ENCODE results near the gene GABRR2. TPM values are rescaled to one million over a fixed set of nuclear protein-coding genes. Genes with fewer than 3 reads are reported as not detected.

Gene GABRR2
- total RNA-seq, 4 donors from 2014 or later = 0.26 to 1.7 (median 0.95) TPM; not detected in 1

DNA sequence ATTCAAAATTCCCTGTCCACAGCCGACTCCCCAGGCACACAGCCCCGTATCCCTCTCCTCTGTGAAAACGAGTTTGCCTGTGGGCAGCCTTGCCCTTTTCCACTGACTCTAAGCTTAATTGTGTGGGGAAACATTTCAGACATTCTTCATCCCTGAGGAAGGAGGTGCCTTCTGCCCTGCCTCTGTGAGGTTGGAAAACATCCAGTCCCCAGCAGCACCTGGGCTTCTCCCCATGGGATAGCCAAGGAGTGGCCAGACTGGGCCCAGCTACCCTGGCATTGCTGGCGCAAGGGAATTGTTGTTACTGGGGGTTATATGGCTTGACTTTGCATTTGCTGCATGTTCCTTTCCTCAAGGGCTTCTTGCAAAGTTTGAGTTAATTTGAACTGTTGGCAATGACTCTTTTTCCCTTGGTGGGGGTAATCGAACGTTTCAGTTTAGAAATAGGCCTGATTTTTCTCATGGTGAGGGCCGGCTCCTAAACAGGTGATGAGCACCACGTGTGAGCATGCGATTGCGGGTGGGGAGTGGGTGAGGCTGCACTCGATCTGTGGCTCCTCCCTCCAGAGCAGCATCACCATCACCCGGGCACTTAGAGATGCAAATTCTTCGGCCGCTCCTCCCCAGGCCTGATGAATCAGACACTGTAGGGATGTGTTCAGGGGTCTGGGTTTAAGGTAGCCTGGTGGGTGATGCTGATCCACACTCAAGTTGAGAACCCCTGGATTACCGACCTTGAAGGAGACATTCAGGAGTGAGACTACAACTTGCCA is 29.9 kb downstream of the GABRR2 start:
- H3K4me3 ChIP-seq = no peak overlapping the region
- intact Hi-C loops (cut with DNase I; ENCODE audit: low total_unique reads) = no loop called here
- no peaks in the 10 kb centered on the region for H3K36me3 ChIP-seq
- H3K9me3 ChIP-seq = no peaks in the 10 kb centered on the region
- no peak for TF ChIP-seq POLR2A (IDR thresholded peaks at IDR 0.05)
- TF ChIP-seq CTCF (IDR thresholded peaks at IDR 0.05) = no peak
- H3K27ac ChIP-seq = no peak overlapping the region
- DNase-seq = no peak
- no peaks in the 10 kb centered on the region for H3K4me1 ChIP-seq
- H3K27me3 ChIP-seq = no peaks in the 10 kb centered on the region

DNA sequence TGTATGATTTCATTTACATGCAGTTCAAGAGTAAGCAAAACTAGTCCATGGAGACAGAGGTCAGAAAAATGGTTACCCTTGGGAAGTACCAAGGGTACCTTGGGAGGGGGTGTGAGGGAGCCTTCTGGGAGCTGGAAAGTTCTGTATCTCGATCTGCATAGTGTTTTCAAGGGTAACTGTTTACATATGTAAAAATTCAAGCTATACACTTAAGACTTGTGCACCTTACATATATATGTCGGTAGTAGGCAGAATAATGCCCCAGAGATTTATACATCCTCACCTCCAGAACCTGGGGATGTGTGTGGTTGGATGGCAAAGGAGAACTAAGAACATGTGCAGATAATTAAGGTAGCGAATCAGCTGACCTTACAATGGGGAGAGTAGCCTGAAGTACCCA is 31.0 kb downstream of the GABRR2 start:
- no peaks in the 10 kb centered on the region for H3K9me3 ChIP-seq
- no peak for TF ChIP-seq CTCF (IDR thresholded peaks at IDR 0.05)
- no peak for TF ChIP-seq POLR2A (IDR thresholded peaks at IDR 0.05)
- no peaks in the 10 kb centered on the region for H3K36me3 ChIP-seq
- H3K4me1 ChIP-seq = no peaks in the 10 kb centered on the region
- H3K4me3 ChIP-seq = no peak overlapping the region
- no peaks in the 10 kb centered on the region for H3K27me3 ChIP-seq
- no peak overlapping the region for H3K27ac ChIP-seq
- no peak for DNase-seq
- intact Hi-C loops (cut with DNase I; ENCODE audit: low total_unique reads) = no loop called here

- Histone ChIP-seq H3K4me1 (no peaks in the 10 kb centered on the region), H3K27ac (no peak overlapping the region), H3K27me3 (no peaks in the 10 kb centered on the region), H3K9me3 (no peaks in the 10 kb centered on the region), H3K4me3 (no peak overlapping the region), H3K36me3 (no peaks in the 10 kb centered on the region)
- intact Hi-C loops (cut with DNase I; ENCODE audit: low total_unique reads) = no loop called here
- no peak for TF ChIP-seq CTCF (IDR thresholded peaks at IDR 0.05)
- no peak for DNase-seq
Measured at GRCh38 chr6:89282749-89283148, 32.4 kb downstream of the GABRR2 start.

- Histone ChIP-seq H3K4me1 (no peaks in the 10 kb centered on the region), H3K27ac (no peak overlapping the region), H3K27me3 (no peaks in the 10 kb centered on the region), H3K9me3 (no peaks in the 10 kb centered on the region), H3K4me3 (no peak overlapping the region), H3K36me3 (no peaks in the 10 kb centered on the region)
- TF ChIP-seq CTCF (IDR thresholded peaks at IDR 0.05) = no peak
- DNase-seq = no peak
- intact Hi-C loops (cut with DNase I; ENCODE audit: low total_unique reads) = no loop called here
Measured at GRCh38 chr6:89281779-89282246, 33.3 kb downstream of the GABRR2 start.

- no peak for DNase-seq
- Histone ChIP-seq H3K4me3 (no peak overlapping the region), H3K27me3 (no peaks in the 10 kb centered on the region), H3K27ac (no peak overlapping the region), H3K9me3 (no peaks in the 10 kb centered on the region), H3K4me1 (no peaks in the 10 kb centered on the region), H3K36me3 (no peaks in the 10 kb centered on the region)
- intact Hi-C loops (cut with DNase I; ENCODE audit: low total_unique reads) = no loop called here
- TF ChIP-seq POLR2A (IDR thresholded peaks at IDR 0.05) (no peak), CTCF (IDR thresholded peaks at IDR 0.05) (no peak)
Measured at GRCh38 chr6:89278956-89279355, 36.1 kb downstream of the GABRR2 start.

Data from uterus (tissue), 4 donors.